GM13977 (cell line): ENCODE results near the gene FCRL5.
"Not testable (repeated sequence)": the region's sequence is repeated elsewhere in the genome, so short reads cannot be mapped to it uniquely, and the experiment has no call there.

Source experiments
- DNase-seq: peaks from one replicate; pipeline ENCODE4 v3.0.0; 2012; ENCODE audit warnings: low spot score
- CTCF ChIP-seq: IDR thresholded peaks from 2 replicates; pipeline ENCODE4 v1.5.1; 2012; ENCODE audit warnings: mild to moderate bottlenecking, control low read depth; ENCODE audit not compliant: insufficient read depth; ENCODE audit errors: extremely low read depth, missing control alignments
- in situ Hi-C: fragments of 300-500 bp; cut with MboI; formaldehyde crosslinking; loops from one replicate; pipeline ENCODE4 v1.12.0; 2022; ENCODE audit warnings: low sequenced_read_pairs, low pct_unique_long_range_greater_than_20kb, mixed read lengths, inconsistent platforms; ENCODE audit not compliant: unreplicated experiment

FCRL5 gene

GRCh38 chr1:157495285-157495684, 57.0 kb downstream of the FCRL5 start:
- TF ChIP-seq CTCF = no peak
- in situ Hi-C loops = no loop called here
- no peak for DNase-seq

GRCh38 chr1:157494093-157494492, 58.2 kb downstream of the FCRL5 start:
- no peak for TF ChIP-seq CTCF
- in situ Hi-C loops = no loop called here
- DNase-seq = no peak

GRCh38 chr1:157490467-157491165, 61.7 kb downstream of the FCRL5 start:
- DNase-seq = peak; percentile 47
- in situ Hi-C loops = no loop called here
- peak; percentile 73 for TF ChIP-seq CTCF

- in situ Hi-C loops = loop anchor here (5.0 to 10.0 kb wide), 2 partner anchors 111 to 293 kb away; no protein-coding TSS in a partner anchor
- DNase-seq = no peak
- no peak for TF ChIP-seq CTCF
Observed at GRCh38 chr1:157488156-157488555, 64.2 kb downstream of the FCRL5 start.

GRCh38 chr1:157487504-157487903, 64.8 kb downstream of the FCRL5 start:
- DNase-seq = no peak
- TF ChIP-seq CTCF = no peak
- in situ Hi-C loops = loop anchor here (5.0 to 10.0 kb wide), 2 partner anchors 110 to 293 kb away; no protein-coding TSS in a partner anchor

GRCh38 chr1:157487096-157487495, 65.2 kb downstream of the FCRL5 start:
- TF ChIP-seq CTCF = no peak
- in situ Hi-C loops = loop anchor here (5.0 to 10.0 kb wide), 2 partner anchors 110 to 292 kb away; no protein-coding TSS in a partner anchor
- no peak for DNase-seq

GRCh38 chr1:157486400-157486799, 65.9 kb downstream of the FCRL5 start:
- in situ Hi-C loops = loop anchor here (5.0 to 10.0 kb wide), 2 partner anchors 109 to 292 kb away; no protein-coding TSS in a partner anchor
- not testable (repeated sequence) for DNase-seq
